Esophagus (tissue), 2 donors: Measurements from ENCODE around the gene BLOC1S6. TPM values are rescaled to one million over a fixed set of nuclear protein-coding genes. Genes with fewer than 3 reads are reported as not detected.

Experiments used
- H3K27ac ChIP-seq, 2 donors: one replicate each; pipeline ENCODE4 v1.5.1; 2013; ENCODE audit warnings: low read depth in 2 of 2, mild to moderate bottlenecking in 2 of 2, inconsistent platforms in 1 of 2, low read length in 1 of 2, moderate library complexity in 1 of 2
- H3K27me3 ChIP-seq, 2 donors: one replicate each; pipeline ENCODE4 v1.6.1; 2013; ENCODE audit warnings: low read length in 2 of 2, control low read depth in 1 of 2, mild to moderate bottlenecking in 1 of 2; ENCODE audit not compliant: insufficient read depth in 2 of 2, control insufficient read depth in 1 of 2
- H3K36me3 ChIP-seq, 2 donors: one replicate each; pipeline ENCODE4 v1.6.1; 2013; ENCODE audit warnings: low read length in 1 of 2; ENCODE audit not compliant: control insufficient read depth in 2 of 2, insufficient read depth in 2 of 2
- H3K4me1 ChIP-seq, 2 donors: one replicate each; pipeline ENCODE4 v1.6.1; 2013; ENCODE audit warnings: low read length in 1 of 2; ENCODE audit not compliant: control insufficient read depth in 2 of 2, insufficient read depth in 2 of 2
- H3K4me3 ChIP-seq, 2 donors: one replicate each; pipeline ENCODE4 v1.5.1; 2013; ENCODE audit warnings: low read length in 2 of 2, mild to moderate bottlenecking in 2 of 2, low read depth in 1 of 2, moderate library complexity in 1 of 2
- H3K9me3 ChIP-seq, 2 donors: one replicate each; pipeline ENCODE4 v1.6.1; 2013; ENCODE audit warnings: mild to moderate bottlenecking in 2 of 2, low read depth in 1 of 2, low read length in 1 of 2, moderate library complexity in 1 of 2; ENCODE audit not compliant: control insufficient read depth in 2 of 2, insufficient read depth in 1 of 2
- WGBS, 2 donors: extraction: QIAGEN DNeasy Blood & Tissue Kit; methylation state at CpG; one replicate each; pipeline ENCODE4 v1.1.7; 2013; 5-methylcytosine and 5-hydroxymethylcytosine counted together
- polyA plus RNA-seq, 2 donors: library from polyadenylated mRNA; stranded (reverse); fragments of 200-250 nt; gene quantifications; one replicate each; pipeline ENCODE4 v1.2.3, GENCODE V29; 2013
- donor health status: healthy with polysubstance abuse.
- donor health status: Bipolar disorder and iron deficiency.

The BLOC1S6 gene
- polyA plus RNA-seq, 2 donors: 6.5 to 11.1 TPM

DNA sequence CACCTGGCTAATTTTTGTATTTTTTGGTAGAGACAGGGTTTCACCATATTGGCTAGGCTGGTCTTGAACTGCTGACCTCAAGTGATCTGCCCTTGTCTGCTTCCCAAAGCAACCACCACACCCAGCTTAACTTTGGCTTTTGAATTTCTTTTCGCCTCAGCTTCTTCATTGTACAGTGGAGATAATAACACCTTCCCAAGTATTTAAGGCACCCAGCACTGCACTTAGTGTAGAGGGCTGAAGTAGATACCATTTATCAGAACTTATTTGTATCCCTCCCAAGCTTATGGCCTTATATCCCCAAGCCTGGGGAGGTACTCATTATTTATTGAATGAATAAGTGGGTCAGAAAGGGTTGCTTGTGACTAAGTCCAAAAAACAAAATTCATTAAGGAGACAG lies 50.0 kb downstream of the BLOC1S6 start:
- Histone ChIP-seq H3K36me3 (no peaks in the 10 kb centered on the region), H3K4me1 (peaks cover 0 to 14% of the 10 kb centered on the region in 2 donors), H3K27me3 (no peaks in the 10 kb centered on the region), H3K4me3 (peak overlapping the region; percentile 12 to 36), H3K9me3 (no peaks in the 10 kb centered on the region), H3K27ac (peak overlapping the region; percentile 88 to 95)
- 45 to 58% methylated on average over 1 of the region's 1 CpG for WGBS, 2 donors

DNA sequence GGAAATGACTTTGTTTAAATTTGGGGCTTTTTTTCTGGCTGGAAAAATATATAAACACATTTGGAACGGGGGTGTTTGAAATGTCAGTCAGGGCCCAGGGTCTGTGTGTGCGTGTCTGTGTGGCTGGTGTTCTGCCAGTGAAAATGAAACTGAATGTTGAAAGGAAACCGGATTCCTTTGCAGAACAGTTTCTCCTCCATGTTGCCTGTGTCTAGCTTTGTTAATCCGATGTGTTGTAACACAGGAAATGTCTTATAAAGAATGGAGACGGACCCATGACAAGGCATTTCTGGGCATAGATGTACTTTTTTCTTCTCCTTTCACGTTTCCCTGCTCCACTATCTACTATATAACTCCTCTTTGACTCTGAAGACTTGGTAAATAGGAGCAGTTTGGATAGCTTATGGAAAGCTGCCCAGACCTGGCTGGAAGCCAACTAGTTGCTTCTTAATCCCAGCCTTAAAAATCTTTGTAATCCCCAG lies 50.4 kb downstream of the BLOC1S6 start:
- H3K4me1 ChIP-seq: peaks cover 2 to 15% of the 10 kb centered on the region in 2 donors
- peak overlapping the region; percentile 1 to 36 for H3K4me3 ChIP-seq
- 0% methylated on average over 6 of the region's 6 CpGs for WGBS, 2 donors
- no peaks in the 10 kb centered on the region for H3K9me3 ChIP-seq
- no peaks in the 10 kb centered on the region for H3K27me3 ChIP-seq
- H3K36me3 ChIP-seq: no peaks in the 10 kb centered on the region
- H3K27ac ChIP-seq: peak overlapping the region; percentile 88 to 95

DNA sequence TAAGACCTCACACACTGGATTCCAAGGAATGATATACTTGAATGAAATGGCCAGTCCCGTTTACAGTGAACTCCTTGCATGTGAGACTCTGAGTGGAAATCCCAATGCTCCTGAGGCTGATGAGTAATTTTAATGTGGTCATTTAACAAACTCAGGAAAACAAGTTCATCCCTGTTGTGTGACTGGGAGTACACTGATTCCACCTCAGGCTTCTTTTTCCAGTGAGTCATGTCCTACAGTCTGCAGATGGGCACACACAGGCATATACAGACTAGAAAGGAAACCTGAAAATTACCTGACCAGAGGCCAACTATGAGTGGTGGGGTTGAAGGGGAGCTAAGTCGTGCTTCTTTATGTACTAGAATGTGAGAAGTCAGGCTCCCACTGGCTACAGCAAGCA lies 53.4 kb downstream of the BLOC1S6 start:
- WGBS, 2 donors: 27 to 54% methylated on average over 2 of the region's 2 CpGs
- peak overlapping the region; percentile 82 to 83 for H3K27ac ChIP-seq

DNA sequence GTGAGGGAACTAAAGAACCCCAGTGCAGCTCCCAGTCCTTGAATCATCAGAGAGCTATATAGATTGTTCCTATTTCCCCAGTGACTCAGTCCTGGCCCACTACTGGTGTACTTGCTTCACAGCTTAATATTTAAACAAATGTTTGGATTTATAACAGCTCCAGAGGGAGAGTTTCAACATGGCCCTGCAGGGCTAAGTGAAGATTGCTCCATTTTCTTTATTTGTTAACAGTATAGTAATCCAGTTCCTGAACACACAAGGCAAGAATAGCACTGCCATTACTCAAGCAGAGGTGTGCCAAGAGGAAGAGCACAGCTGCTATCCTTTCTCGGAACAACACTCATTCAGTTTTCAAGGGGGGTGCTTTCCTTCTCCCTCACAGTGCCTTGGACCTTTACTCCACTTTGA lies 54.2 kb downstream of the BLOC1S6 start:
- no peaks in the 10 kb centered on the region for H3K9me3 ChIP-seq
- H3K36me3 ChIP-seq: no peaks in the 10 kb centered on the region
- H3K27me3 ChIP-seq: no peaks in the 10 kb centered on the region
- WGBS, 2 donors: 13 to 18% methylated on average over 1 of the region's 1 CpG
- peaks cover 6 to 18% of the 10 kb centered on the region in 2 donors for H3K4me1 ChIP-seq
- H3K27ac ChIP-seq: peak overlapping the region; percentile 73 to 92
- no peak overlapping the region for H3K4me3 ChIP-seq

More for the DNA sequence above, 53.4 kb downstream of the BLOC1S6 start:
- no peaks in the 10 kb centered on the region for H3K27me3 ChIP-seq
- H3K9me3 ChIP-seq: no peaks in the 10 kb centered on the region
- peaks cover 4 to 15% of the 10 kb centered on the region in 2 donors for H3K4me1 ChIP-seq
- no peak overlapping the region for H3K4me3 ChIP-seq
- no peaks in the 10 kb centered on the region for H3K36me3 ChIP-seq

DNA sequence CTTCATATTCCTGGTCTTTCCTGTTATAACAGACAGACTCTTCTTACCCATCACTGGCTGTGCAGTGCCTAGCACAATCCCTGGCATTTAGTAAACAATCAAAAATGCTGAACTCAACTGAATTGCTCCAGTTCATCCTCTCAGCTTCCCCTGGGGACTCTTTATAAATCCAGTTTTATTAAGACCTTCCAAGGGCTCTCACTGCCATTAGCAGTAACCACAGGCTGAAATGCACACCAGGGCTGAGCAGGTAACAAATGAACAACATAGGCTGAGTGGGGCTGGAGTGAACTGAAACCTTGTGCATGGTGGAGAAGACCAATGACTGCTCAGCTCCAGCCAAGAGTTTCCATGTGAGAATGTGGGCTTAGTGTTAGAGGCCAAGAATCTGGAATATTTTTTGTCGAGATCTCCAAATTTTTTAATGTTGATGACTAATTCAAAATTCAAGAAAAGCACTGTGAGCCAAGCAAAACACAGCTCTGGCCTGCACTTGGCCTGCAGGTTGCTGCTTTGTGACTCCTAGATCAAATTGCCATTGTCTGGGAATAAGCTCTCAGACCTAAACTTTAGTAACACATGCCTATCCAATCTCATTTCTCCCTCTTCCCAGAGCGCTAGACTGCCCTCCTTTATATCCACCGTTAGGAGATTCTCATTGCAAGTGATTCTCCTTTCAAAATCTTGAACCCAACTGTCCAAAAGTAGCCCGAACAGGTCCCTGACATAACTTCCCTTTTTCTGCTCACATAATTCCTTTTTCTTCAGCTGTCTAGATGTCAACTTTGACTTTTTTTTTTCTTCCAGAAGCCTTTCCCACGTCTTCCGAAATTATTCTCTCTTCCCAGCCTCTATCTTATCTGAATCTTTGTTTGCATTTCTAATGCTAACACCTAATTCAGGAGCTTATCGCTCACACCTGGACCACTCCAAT lies 55.1 kb downstream of the BLOC1S6 start:
- no peaks in the 10 kb centered on the region for H3K36me3 ChIP-seq
- WGBS, 2 donors: 50 to 62% methylated on average over 7 of the region's 7 CpGs
- peaks cover 6 to 14% of the 10 kb centered on the region in 2 donors for H3K4me1 ChIP-seq
- H3K27me3 ChIP-seq: no peaks in the 10 kb centered on the region
- H3K27ac ChIP-seq: peak overlapping the region; percentile 87 to 92
- H3K9me3 ChIP-seq: no peaks in the 10 kb centered on the region
- H3K4me3 ChIP-seq: no peak overlapping the region

DNA sequence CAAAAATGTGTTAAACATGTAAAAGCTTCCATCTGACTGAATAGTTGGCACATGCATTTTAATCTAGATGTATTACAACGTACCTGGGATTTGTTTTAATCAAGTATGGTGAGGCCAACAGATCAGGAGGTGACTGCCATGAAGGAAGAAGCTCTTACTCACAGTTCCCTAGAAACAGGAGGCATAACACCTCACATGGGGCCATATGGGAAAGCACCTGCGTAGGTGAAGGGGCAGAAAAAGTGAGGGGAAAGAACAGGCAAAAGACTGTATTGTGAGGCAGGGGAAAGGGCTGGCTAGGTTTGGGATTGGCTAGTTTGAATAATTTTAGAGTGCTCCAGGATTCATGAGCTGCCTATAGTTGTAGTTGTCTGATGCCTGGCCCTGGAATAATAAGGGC lies 57.3 kb downstream of the BLOC1S6 start:
- Histone ChIP-seq H3K4me1 (peaks cover 9 to 14% of the 10 kb centered on the region in 2 donors), H3K9me3 (no peaks in the 10 kb centered on the region), H3K27me3 (no peaks in the 10 kb centered on the region), H3K4me3 (no peak overlapping the region), H3K27ac (peak overlapping the region; percentile 52 to 56), H3K36me3 (no peaks in the 10 kb centered on the region)
- WGBS, 2 donors: 79 to 80% methylated on average over 2 of the region's 2 CpGs

DNA sequence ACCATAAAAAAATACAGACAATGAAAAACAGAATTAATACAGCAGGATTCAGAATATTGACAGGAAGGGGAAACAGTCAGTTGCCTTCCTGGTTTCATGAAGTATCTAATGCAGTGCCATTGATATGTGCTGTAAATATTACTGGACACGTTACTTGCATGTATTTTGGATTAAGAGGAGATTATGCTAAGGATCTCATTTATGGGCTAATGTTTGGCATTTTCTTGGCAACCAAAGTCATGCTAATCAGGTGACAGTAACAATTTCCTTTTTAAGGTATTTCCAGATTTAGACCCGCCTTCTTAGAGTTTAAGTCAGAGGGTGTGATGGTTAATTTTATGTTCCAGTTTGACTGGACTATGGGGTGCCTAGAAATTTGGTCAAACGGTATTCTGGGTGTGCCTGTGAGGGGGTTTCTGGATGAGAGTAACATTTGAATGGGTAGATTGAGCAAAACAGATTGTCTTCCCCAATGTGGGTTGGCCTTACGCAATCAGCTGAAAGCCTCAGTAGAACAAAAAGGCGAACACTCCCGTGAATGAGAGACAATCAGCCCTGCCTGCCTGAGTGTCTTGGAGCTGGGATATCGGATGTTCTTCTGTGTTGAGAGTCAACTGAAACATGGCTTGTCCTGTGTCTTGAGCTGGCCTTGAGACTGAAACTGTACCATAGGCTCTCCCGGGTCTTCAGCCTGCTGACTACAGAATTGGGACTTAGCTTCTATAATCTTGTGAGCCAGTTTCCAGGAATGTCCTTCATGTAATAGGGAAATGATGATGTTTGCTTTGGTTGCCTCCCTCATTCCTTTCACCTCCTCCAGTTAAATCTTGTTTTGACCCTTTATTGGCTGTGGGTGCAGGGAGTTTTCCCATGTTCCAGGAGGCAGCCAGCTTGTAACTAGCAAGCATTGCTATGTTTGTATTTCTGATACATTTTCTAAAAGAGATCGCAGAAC lies 58.1 kb downstream of the BLOC1S6 start:
- Histone ChIP-seq H3K4me3 (no peak overlapping the region), H3K4me1 (peaks cover 9 to 14% of the 10 kb centered on the region in 2 donors), H3K27me3 (no peaks in the 10 kb centered on the region), H3K36me3 (no peaks in the 10 kb centered on the region), H3K9me3 (no peaks in the 10 kb centered on the region), H3K27ac (peak overlapping the region; percentile 52 to 85)
- WGBS, 2 donors: 55 to 58% methylated on average over 9 of the region's 9 CpGs

DNA sequence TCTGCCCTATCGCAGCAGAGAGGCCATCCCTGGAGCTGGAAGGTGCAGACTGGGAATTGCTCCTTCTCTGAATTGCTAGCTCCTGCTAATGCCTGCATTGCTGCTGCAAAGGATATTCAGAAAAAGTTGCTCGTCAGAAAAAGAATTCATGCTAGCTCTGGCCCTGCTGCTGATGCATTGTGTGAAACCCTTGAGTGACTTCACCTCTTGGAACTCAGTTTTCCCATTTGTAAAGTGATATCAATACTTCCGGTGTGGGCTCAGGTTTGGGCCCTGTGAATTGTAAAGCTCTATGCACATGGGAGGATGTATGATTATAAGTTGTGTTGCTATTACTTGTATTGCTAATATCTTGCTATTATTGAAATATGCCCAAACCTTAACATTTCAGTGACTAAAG lies 59.0 kb downstream of the BLOC1S6 start:
- H3K4me1 ChIP-seq: peaks cover 9 to 13% of the 10 kb centered on the region in 2 donors
- no peaks in the 10 kb centered on the region for H3K9me3 ChIP-seq
- peaks cover 0 to 4% of the 10 kb centered on the region in 2 donors for H3K36me3 ChIP-seq
- H3K27me3 ChIP-seq: no peaks in the 10 kb centered on the region
- H3K4me3 ChIP-seq: no peak overlapping the region
- H3K27ac ChIP-seq: peak overlapping the region in 1 of 2 donors; percentile 76
- WGBS, 2 donors: 70 to 75% methylated on average over 3 of the region's 3 CpGs

DNA sequence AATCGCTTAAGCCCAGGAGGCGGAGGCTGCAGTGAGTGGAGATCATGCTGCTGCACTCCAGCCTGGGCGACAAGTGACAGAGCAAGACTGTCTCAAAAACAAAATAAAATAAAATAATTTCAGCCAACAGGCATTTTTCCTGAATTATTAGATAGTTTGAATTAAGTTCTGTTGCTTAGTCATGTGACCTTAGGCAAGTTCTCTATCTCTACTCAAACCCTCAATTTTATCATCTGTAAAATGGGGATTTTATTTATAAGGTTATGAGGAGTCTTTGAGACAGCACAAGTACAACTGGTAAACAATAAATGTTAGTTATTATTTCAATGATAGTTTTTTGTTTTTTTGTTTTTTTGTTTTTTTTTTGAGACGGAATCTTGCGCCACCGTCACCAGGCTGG lies 60.6 kb downstream of the BLOC1S6 start:
- no peaks in the 10 kb centered on the region for H3K27me3 ChIP-seq
- H3K9me3 ChIP-seq: no peaks in the 10 kb centered on the region
- WGBS, 2 donors: 87 to 93% methylated on average over 6 of the region's 6 CpGs
- H3K36me3 ChIP-seq: peaks cover 0 to 4% of the 10 kb centered on the region in 2 donors
- H3K4me3 ChIP-seq: no peak overlapping the region
- H3K27ac ChIP-seq: peak overlapping the region in 1 of 2 donors; percentile 69
- peaks cover 7 to 10% of the 10 kb centered on the region in 2 donors for H3K4me1 ChIP-seq
